GM12875 (cell line): Measurements from ENCODE around the gene GPR87.

ENCODE experiments used
- H3K4me3 ChIP-seq: one replicate; pipeline ENCODE4 v1.5.1; 2011; ENCODE audit warnings: low read depth, low read length, control low read depth
- TF ChIP-seq, protein P1 (sequence below): IDR thresholded peaks from 2 replicates; pipeline ENCODE4 v1.5.1; 2011; ENCODE audit warnings: low read depth, mild to moderate bottlenecking, control low read depth, inconsistent platforms, low read length, moderate library complexity, borderline replicate concordance; ENCODE audit not compliant: insufficient read depth

GPR87 gene

DNA sequence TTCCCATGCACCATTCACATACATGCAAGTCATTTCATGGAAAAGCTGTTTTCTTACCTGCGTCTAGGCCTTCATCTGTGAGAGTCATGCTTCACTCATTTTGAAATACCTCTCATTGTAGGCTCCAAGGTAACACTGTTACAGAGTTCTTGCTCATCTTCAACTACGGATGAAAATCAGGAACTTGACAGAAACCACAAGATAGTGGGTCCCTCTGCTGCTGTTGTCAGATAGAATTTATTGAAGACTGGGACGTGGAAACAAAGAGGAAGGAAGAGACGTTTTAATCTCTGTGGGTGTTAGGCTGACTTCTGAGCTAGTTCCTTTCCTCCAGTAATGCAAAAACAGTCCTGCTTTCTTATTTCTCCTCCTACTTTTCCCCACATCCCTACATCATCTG lies 38.4 kb downstream of the GPR87 start, which contains the start of gene P2RY14:
Gene P2RY14 (minus strand): TSS at position 313 of the 400 bp plus-strand sequence. CDS start 64,226 bp downstream, outside the sequence.
- TF ChIP-seq, protein P1, sequence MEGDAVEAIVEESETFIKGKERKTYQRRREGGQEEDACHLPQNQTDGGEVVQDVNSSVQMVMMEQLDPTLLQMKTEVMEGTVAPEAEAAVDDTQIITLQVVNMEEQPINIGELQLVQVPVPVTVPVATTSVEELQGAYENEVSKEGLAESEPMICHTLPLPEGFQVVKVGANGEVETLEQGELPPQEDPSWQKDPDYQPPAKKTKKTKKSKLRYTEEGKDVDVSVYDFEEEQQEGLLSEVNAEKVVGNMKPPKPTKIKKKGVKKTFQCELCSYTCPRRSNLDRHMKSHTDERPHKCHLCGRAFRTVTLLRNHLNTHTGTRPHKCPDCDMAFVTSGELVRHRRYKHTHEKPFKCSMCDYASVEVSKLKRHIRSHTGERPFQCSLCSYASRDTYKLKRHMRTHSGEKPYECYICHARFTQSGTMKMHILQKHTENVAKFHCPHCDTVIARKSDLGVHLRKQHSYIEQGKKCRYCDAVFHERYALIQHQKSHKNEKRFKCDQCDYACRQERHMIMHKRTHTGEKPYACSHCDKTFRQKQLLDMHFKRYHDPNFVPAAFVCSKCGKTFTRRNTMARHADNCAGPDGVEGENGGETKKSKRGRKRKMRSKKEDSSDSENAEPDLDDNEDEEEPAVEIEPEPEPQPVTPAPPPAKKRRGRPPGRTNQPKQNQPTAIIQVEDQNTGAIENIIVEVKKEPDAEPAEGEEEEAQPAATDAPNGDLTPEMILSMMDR: no peak
- H3K4me3 ChIP-seq: no peak within 1 kb of the TSS

DNA sequence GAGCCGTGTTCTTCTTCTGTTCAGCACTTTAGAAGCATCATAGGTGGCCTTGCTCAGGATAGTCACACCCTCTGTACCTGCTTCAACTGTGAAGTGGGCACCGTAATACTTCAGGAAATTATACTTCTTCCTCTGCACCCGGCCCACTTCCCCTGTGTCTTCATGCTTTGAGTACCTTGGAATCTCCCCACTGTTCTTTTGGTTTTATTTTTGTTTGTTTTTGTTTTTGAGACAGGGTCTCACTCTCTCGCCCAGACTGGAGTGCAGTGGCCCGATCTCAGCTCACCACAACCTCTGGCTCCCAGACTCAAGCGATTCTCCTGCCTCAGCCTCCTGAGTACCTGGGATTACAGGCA lies 40.0 kb downstream of the GPR87 start:
- TF ChIP-seq, protein P1: no peak
- H3K4me3 ChIP-seq: no peak overlapping the region

DNA sequence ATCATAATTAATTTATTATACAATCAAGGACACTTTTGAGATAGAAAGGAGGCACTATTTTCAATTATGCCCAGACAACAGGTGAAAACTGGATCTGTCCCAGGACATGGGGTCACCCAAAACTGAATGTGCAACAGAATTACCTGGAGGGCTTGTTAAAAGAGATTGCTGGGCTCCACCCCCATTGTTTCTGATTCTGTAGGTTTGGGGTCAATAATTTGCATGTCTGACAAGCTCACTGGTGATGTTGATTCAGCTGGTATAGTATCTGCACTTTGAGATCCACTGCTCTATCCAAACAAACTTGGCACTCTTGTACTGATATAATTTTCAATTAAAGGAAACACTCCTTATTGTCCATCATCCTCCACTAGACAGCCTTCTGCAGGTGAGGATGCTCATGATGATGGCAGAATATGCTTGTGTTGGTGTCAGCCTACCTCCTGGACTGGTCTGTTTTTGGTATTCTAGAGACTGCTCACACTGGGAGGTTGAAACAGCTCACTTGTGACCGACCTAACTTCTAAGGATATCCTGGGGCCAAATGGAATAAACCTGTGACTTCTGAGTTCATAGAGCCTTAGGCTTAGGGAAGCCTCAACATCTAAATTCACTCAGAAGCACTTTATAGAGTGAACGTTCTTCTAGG lies 40.5 kb downstream of the GPR87 start:
- no peak overlapping the region for H3K4me3 ChIP-seq
- TF ChIP-seq, protein P1: no peak

DNA sequence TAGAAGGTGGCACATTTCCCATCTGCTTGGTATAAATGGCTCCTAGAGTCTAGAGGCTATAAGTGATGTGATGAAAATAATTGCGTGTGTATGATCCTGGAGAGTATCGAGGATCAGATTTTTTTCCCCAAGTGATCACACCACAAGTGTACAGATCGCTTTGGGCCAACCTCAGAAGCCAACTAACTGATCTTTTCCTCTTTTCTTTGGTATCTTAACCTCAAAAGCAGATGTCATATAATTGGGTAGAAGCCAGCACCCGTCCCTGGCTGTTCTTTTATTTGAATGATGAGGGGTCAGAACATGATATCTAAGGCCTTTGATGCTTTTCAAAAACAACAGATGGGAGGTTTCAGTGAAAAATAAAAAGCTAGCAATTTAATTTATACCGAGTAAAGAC lies 41.5 kb downstream of the GPR87 start:
- H3K4me3 ChIP-seq: no peak overlapping the region
- TF ChIP-seq, protein P1: no peak

DNA sequence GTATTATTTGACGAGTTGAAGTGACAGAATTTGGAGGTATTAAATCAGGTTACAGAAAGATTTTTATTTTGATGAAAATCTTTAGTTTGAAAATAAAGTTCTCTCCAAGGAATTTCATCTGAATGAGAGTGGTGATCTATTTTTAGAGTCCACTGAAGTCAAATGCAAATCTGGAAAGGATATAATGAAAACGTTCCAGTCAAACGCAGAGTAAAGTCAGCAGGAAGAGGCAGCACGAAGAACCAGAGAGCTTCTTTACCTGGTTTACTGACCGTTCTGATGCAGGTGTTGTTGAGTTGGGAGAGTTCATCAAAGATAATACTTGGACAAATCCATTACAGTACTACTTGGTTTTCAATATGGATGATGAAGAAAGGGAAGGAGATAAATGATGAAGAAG lies 47.0 kb downstream of the GPR87 start:
- TF ChIP-seq, protein P1: no peak
- no peak overlapping the region for H3K4me3 ChIP-seq

DNA sequence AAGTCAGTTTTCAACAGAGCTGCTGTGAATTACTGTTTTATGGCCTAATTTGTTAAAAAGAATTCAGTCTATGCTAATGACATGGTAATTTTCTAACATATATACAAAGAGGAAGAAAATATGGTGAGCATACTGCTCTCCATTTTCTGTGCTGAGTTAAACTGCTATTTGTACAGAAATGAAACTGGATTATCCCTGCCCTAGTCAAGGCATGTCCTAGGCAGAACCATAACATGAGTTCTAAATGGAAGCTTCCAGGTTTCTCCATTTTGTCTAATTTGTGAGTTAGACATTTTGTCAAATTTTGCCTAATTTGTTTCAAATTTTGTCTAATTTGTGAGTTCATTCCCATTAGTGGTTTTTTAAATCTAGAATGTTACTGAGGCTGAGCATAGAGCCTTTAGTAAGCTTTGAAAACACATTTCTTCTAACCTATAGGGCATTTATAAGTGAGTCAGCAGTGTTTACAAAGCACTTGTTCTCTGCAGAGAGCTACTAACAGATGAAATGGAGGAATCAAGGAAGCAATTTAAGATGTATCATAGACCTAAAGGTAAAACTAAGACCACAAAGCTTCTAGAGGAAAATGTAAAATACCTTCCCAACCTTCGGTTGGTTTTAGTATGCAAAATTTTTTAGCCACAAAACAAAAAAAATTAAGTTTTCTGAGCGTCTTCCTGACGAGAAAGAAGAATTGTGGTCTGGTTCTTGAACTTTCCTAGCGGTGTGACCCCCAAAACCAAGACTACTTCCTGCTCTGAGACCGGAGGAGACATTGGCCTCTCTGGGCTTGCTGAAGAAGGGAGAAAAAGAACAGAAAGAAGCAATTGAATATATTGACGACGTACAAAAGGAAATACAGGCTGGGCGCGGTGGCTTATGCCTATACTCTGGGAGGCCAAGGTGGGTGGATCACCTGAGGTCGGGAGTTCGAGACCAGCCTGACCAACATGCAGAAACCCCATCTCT lies 48.1 kb downstream of the GPR87 start:
- no peak overlapping the region for H3K4me3 ChIP-seq
- TF ChIP-seq, protein P1: no peak
